ENCODE data around the gene PAQR4. TPM values are rescaled to one million over a fixed set of nuclear protein-coding genes. Genes with fewer than 3 reads are reported as not detected.

PAQR4 gene
- 29.5 to 44.0 TPM (median 42.5 TPM) in 5 replicates for total RNA-seq (2022; extraction: Qiagen RNA extraction)

DNA sequence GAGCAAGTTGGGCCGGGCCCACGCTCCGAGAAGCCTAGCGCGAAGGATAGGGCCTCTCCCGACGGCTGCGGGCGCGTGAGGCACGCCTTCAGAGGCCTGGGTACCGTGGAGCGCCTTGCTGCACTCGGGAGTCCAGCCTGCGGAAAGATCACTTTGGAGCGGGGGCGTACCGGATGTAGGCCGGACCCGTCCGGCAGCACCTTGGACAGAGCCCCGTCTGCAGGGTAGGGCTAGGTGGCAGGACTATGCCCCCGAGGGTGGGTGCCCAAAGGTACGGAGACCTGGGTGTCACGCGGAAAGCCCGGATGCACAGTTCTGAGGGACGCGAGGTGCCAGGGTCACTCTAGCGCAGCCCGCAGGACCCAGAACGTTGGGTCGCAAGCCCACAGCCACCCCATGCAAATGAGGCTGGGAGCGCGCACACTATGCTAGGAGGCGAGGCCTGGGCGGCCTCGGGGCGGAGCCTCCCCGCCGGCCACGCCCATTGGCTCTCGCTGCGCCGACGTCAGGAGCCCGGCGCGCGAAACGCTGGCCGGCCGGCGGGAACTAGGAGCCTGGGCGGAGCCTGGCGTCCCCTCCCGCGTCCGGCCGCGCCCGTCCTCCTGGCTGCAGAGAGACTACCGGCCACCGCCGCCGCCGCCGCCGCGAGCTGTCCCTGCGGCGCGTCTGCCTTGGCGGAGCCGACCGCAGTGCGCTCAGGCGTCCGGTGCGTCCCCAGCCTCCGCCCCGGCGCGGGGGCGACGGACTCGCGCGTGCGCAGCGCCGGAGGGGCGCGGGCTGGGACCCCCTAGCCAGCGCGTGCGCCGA is at the start of gene PAQR4:
PAQR4 (plus strand) TSS at position 611 of the 807 bp plus-strand sequence. CDS start 327 bp downstream, outside the sequence.

DNA sequence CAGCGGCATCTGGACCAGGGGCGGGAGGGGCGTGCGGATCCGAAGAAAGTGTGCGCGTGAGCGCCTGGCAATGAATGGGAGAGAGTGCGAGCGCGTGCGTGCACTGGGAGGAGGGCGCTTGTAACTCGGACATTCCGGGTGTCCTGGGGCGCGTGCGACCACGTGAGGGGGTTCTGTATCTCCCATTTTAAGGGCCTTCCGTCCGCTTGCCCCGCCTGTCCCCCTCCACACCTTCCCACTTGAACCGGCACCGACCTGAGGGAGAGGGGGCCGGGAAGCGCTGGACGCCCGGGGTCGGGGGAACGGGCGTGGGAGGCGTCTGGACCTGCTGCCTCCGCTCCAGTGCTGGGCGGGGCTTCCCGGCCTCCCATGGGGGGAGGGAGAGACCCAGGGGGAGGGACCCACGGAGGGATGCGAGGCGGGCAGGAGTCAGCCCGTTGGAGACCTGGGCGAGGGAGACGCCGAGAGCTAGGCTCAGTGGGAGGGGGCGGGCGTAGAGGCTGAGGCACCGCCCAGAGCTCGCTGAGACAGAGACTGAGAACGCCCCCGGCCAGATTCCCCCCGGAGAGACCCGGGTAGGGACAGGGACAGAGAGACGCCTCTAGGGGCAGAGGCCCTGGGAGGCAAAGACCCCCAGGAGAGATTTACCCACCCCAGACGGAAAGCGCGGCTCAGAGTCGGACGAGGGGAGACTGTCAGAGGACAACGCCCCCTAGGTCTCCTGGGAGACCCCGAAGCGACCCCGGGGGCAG is 5.2 kb upstream of the PAQR4 start, which contains the start of gene KREMEN2:
KREMEN2 (plus strand) TSS at position 553 of the 752 bp plus-strand sequence. CDS start 246 bp downstream, outside the sequence.

DNA sequence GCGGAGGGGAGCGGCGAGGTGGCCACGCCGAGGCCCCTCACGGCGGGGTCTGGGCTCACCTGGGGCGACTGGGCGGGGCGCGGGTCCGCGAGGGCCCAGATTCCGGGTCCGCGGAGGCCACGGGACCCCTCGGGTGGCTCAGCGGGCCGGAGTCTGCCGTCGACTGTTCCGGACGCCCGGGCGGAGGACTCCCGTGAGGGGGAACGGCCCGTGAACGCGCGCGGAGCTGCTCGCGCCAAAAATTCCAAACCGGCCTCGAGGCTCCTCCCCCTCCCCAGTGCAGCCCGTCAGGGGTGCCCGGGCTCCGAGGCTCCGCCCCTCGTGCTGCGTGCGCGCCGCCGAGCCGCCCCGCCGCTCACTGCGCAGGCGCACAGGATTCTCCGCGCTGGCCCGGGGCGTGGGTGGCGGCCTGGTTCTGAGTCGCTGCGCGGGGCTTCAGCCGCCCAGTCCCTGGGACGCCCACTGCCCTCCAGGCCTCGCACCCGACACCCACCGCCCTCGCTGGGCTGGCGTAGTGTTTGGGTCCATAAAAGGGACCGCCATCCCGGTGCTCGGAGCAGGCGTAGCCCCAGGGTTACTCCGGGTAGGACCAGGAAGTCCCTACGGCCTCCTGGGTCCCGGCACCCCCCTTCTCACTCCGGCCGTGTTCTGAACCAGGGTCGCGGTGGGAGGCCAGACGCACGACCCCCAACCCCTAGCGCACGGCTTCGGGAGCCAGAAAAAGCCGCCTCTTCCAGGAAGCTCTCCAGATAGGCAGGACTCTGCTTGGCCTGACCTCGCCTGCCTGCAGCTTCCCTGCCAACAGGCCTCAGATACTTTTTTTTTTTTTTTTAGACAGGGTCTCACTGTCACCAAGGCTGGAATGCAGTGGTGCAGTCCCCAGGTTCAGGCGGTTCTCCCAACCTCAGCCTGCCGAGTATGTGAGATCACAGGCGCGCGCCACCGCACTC is 11.4 kb downstream of the PAQR4 start, which contains the start of gene PKMYT1:
PKMYT1 (minus strand) TSS at position 220 of the 950 bp plus-strand sequence. CDS start 789 bp downstream, outside the sequence.

GRCh38 chr16:3012828-3013420 is 43.8 kb downstream of the PAQR4 start, which contains the start of gene CLDN9:
Gene CLDN9, plus strand, starts transcription at chr16:3012923. Its CDS starts 440 bp downstream, at chr16:3013363.

DNA sequence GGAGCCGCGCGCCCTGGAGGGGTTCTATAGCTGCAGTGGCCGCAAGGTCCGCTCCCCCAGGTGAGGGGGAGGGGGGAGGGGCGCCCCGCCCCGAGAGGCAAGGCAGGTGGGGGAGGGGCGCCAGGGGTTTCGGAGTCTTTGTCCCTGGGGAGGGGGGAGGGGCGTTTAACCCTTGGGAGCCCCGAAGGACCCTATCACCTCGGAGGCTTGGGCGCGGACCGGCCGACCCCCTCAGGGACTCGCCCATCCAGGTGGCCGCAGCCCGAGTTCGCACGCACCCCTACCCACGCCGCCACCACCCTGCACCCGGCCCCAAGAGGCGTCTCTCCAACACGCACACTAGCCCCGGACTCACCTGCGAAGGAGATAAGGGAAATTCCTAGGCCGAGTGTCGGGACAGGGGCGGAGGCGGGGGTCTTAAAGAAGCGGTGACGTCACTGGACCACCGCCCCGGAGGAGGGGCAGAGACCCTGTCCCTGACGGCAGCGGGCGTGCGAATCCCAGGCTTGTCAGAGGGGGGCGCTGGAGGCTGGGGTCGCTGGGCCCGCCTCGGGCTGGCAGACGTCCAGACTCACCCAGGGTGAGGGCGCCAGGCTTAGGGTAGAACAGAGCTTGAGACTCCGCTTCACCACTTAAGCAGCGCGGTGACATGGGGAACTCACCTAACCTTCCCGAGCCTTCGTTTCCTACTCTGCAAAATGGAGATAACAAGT is 48.8 kb downstream of the PAQR4 start, which contains the start of gene CLDN6:
CLDN6 (minus strand) TSS at position 390 of the 713 bp plus-strand sequence. CDS start 2,162 bp downstream, outside the sequence.

DNA sequence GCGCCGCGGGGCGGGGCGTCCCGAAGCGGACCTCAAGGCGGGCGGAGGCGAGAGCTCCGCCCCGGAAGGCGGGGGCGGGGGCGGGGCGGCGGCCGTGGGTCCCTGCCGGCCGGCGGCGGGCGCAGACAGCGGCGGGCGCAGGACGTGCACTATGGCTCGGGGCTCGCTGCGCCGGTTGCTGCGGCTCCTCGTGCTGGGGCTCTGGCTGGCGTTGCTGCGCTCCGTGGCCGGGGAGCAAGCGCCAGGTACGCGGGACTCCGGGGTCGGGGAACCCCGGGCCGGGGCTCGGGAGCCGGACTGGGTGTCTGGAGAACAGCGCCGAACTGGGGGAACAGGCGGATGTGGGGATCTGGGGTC is 51.1 kb downstream of the PAQR4 start, which contains the start of gene TNFRSF12A:
TNFRSF12A (plus strand) TSS at position 122 of the 357 bp plus-strand sequence; CDS start at position 152, 30 bp downstream.

Other genes with a start within 250 kb of the PAQR4 start
- gene PRSS27, start 249.1 kb upstream of the PAQR4 start, total RNA-seq (2022; extraction: Qiagen RNA extraction) = 1.1 to 2.4 TPM (median 1.5 TPM) in 5 replicates
- gene SRRM2, start 216.7 kb upstream of the PAQR4 start, total RNA-seq (2022; extraction: Qiagen RNA extraction) = 272 to 485 TPM (median 450 TPM) in 5 replicates
- gene ELOB, start 192.1 kb upstream of the PAQR4 start, total RNA-seq (2022; extraction: Qiagen RNA extraction) = 421 to 531 TPM (median 462 TPM) in 5 replicates
- gene PRSS33, start 181.8 kb upstream of the PAQR4 start, total RNA-seq (2022; extraction: Qiagen RNA extraction) = not detected in 5 replicates
- not detected in 5 replicates for gene PRSS41, start 170.9 kb upstream of the PAQR4 start, total RNA-seq (2022; extraction: Qiagen RNA extraction)
- 0.18 to 0.19 TPM in 2 of 5 replicates, not detected in the others for gene PRSS21, start 152.1 kb upstream of the PAQR4 start, total RNA-seq (2022; extraction: Qiagen RNA extraction)
- 0.60 to 0.98 TPM (median 0.66 TPM) in 5 replicates for gene ZG16B, start 139.0 kb upstream of the PAQR4 start, total RNA-seq (2022; extraction: Qiagen RNA extraction)
- 0.35 to 1.5 TPM (median 0.65 TPM) in 5 replicates for gene PRSS22, start 111.2 kb upstream of the PAQR4 start, total RNA-seq (2022; extraction: Qiagen RNA extraction)
- gene FLYWCH2, start 86.1 kb upstream of the PAQR4 start, total RNA-seq (2022; extraction: Qiagen RNA extraction) = 44.5 to 51.4 TPM (median 50.7 TPM) in 5 replicates
- gene FLYWCH1, start 57.4 kb upstream of the PAQR4 start, total RNA-seq (2022; extraction: Qiagen RNA extraction) = 14.4 to 27.1 TPM (median 24.6 TPM) in 5 replicates
- gene KREMEN2, start 5.1 kb upstream of the PAQR4 start, total RNA-seq (2022; extraction: Qiagen RNA extraction) = 0.95 to 2.0 TPM (median 1.9 TPM) in 5 replicates
- 57.1 to 92.9 TPM (median 85.4 TPM) in 5 replicates for gene PKMYT1, start 11.1 kb downstream of the PAQR4 start, total RNA-seq (2022; extraction: Qiagen RNA extraction)
- 0.28 to 0.43 TPM (median 0.38 TPM) in 5 replicates for gene CLDN9, start 43.6 kb downstream of the PAQR4 start, total RNA-seq (2022; extraction: Qiagen RNA extraction)
- 0.14 to 0.54 TPM (median 0.31 TPM) in 5 replicates for gene CLDN6, start 48.8 kb downstream of the PAQR4 start, total RNA-seq (2022; extraction: Qiagen RNA extraction)
- 415 to 495 TPM (median 463 TPM) in 5 replicates for gene TNFRSF12A, start 51.0 kb downstream of the PAQR4 start, total RNA-seq (2022; extraction: Qiagen RNA extraction)
- gene HCFC1R1, start 54.6 kb downstream of the PAQR4 start, total RNA-seq (2022; extraction: Qiagen RNA extraction) = 224 to 248 TPM (median 238 TPM) in 5 replicates
- gene THOC6, start 54.7 kb downstream of the PAQR4 start, total RNA-seq (2022; extraction: Qiagen RNA extraction) = 21.4 to 33.8 TPM (median 31.0 TPM) in 5 replicates
- gene BICDL2, start 67.6 kb downstream of the PAQR4 start, total RNA-seq (2022; extraction: Qiagen RNA extraction) = 0.02 TPM in 1 of 5 replicates, not detected in the others
- 1.1 to 1.6 TPM (median 1.3 TPM) in 5 replicates for gene MMP25, start 77.2 kb downstream of the PAQR4 start, total RNA-seq (2022; extraction: Qiagen RNA extraction)
- 23.4 to 34.9 TPM (median 28.8 TPM) in 5 replicates for gene IL32, start 96.3 kb downstream of the PAQR4 start, total RNA-seq (2022; extraction: Qiagen RNA extraction)
- gene ZSCAN10, start 129.9 kb downstream of the PAQR4 start, total RNA-seq (2022; extraction: Qiagen RNA extraction) = 0.06 TPM in 1 of 5 replicates, not detected in the others
- gene ZNF205, start 143.2 kb downstream of the PAQR4 start, total RNA-seq (2022; extraction: Qiagen RNA extraction) = 11.1 to 15.7 TPM (median 14.3 TPM) in 5 replicates
- 7.1 to 14.3 TPM (median 13.0 TPM) in 5 replicates for gene ZNF213, start 165.7 kb downstream of the PAQR4 start, total RNA-seq (2022; extraction: Qiagen RNA extraction)
- gene OR1F1, start 218.9 kb downstream of the PAQR4 start, total RNA-seq (2022; extraction: Qiagen RNA extraction) = 0.26 to 0.56 TPM (median 0.42 TPM) in 5 replicates